ENCODE results near the gene STK4. TPM values are rescaled to one million over a fixed set of nuclear protein-coding genes. Genes with fewer than 3 reads are reported as not detected.
A peak's percentile ranks its signal among the peaks of the same experiment; 100 is the strongest.

Gene STK4
- total RNA-seq, 4 donors from 2014 or later = 9.0 to 43.6 (median 29.6) TPM

- H3K9me3 ChIP-seq = no peaks in the 10 kb centered on the region
- H3K4me3 ChIP-seq = no peak overlapping the region
- H3K27me3 ChIP-seq = no peaks in the 10 kb centered on the region
- intact Hi-C loops (cut with DNase I; ENCODE audit: low total_unique reads) = loop anchor here (10.0 kb wide), 1 partner anchor 76 kb away; the partner anchor contains the start of gene YWHAB
- peak overlapping the region; percentile 71 to 83 for H3K27ac ChIP-seq
- no peaks in the 10 kb centered on the region for H3K4me1 ChIP-seq
- DNase-seq = no peak
- no peak for TF ChIP-seq CTCF (IDR thresholded peaks at IDR 0.05)
- no peak for TF ChIP-seq POLR2A (IDR thresholded peaks at IDR 0.05)
- no peaks in the 10 kb centered on the region for H3K36me3 ChIP-seq
These were observed 5.1 kb upstream of the STK4 start for GRCh38 chr20:44961011-44961869.

- H3K9me3 ChIP-seq = no peaks in the 10 kb centered on the region
- no peak overlapping the region for H3K27ac ChIP-seq
- intact Hi-C loops (cut with DNase I; ENCODE audit: low total_unique reads) = loop anchor here (10.0 kb wide), 1 partner anchor 77 kb away; the partner anchor contains the start of gene YWHAB
- no peaks in the 10 kb centered on the region for H3K27me3 ChIP-seq
- no peak for DNase-seq
- H3K36me3 ChIP-seq = no peaks in the 10 kb centered on the region
- H3K4me3 ChIP-seq = no peak overlapping the region
- no peaks in the 10 kb centered on the region for H3K4me1 ChIP-seq
- no peak for TF ChIP-seq POLR2A (IDR thresholded peaks at IDR 0.05)
- TF ChIP-seq CTCF (IDR thresholded peaks at IDR 0.05) = no peak
These were observed 4.4 kb upstream of the STK4 start for GRCh38 chr20:44961870-44962267.

GRCh38 chr20:44962483-44962882 is 3.8 kb upstream of the STK4 start:
- intact Hi-C loops (cut with DNase I; ENCODE audit: low total_unique reads) = loop anchor here (10.0 kb wide), 1 partner anchor 78 kb away; the partner anchor contains the start of gene YWHAB
- Histone ChIP-seq H3K4me3 (no peak overlapping the region), H3K27me3 (no peaks in the 10 kb centered on the region), H3K9me3 (no peaks in the 10 kb centered on the region), H3K36me3 (no peaks in the 10 kb centered on the region), H3K4me1 (no peaks in the 10 kb centered on the region), H3K27ac (no peak overlapping the region)
- no peak for DNase-seq
- TF ChIP-seq CTCF (IDR thresholded peaks at IDR 0.05) (no peak), POLR2A (IDR thresholded peaks at IDR 0.05) (no peak)

- Histone ChIP-seq H3K4me3 (no peak overlapping the region), H3K4me1 (no peaks in the 10 kb centered on the region), H3K36me3 (no peaks in the 10 kb centered on the region), H3K27me3 (no peaks in the 10 kb centered on the region), H3K27ac (no peak overlapping the region), H3K9me3 (no peaks in the 10 kb centered on the region)
- TF ChIP-seq CTCF (IDR thresholded peaks at IDR 0.05) = no peak
- no peak for TF ChIP-seq POLR2A (IDR thresholded peaks at IDR 0.05)
- intact Hi-C loops (cut with DNase I; ENCODE audit: low total_unique reads) = loop anchor here (10.0 kb wide), 1 partner anchor 79 kb away; the partner anchor contains the start of gene YWHAB
- no peak for DNase-seq
These were observed 2.7 kb upstream of the STK4 start for GRCh38 chr20:44963325-44964215.
